Stimulated activated CD8-positive, alpha-beta memory T cell treated with anti-CD3 and anti-CD28 coated beads, Interleukin-7, amount 100 ng/mL, for 4 hours (primary cell): Measurements from ENCODE around the gene CACNA1A.

Experiments
- DNase-seq, 2 donors: peaks; one replicate each; pipeline ENCODE4 v3.0.0-alpha.2; 2020; ENCODE audit warnings: low read depth in 2 of 2

The CACNA1A gene

DNA sequence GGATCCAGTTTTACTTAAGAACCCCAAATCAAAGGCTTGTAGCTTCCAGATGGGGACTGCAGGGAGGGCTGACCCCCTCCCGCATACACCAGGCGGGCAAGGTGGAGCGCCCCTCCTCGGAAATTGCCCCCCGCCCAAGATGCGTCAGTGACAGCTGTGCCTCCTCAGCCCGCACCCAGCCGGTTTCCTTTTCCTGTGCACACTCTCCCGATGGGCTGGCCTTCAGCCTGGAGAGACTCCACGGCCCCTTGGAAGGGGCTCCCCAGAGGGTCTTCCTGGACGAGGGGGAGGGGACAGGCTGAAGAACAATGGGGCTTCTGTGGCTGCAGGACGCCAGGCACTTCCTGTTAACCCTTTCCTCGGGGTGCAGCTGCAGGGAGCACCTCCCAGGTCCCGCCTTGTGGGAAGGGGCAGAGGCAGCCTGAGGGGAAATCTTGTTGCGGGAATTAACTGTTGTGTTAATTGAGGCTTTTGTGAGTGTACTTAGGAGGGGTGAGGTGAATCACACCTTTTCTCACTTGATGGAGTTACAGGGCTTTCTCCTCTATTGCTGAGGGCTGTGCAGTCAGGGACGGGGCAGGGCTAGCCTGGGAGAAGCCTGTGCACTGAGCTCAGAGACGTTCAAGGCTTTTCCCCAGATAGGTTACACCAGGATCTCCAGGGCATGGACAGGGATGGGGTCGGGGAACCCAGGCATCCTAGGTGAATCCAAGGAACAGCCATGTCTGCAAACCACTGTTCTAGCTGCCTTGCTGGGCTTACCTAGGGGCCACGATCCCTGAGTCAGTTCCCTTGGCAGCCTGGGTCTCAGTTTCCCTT, 341.7 kb downstream of the CACNA1A start:
- DNase-seq = no peak

DNA sequence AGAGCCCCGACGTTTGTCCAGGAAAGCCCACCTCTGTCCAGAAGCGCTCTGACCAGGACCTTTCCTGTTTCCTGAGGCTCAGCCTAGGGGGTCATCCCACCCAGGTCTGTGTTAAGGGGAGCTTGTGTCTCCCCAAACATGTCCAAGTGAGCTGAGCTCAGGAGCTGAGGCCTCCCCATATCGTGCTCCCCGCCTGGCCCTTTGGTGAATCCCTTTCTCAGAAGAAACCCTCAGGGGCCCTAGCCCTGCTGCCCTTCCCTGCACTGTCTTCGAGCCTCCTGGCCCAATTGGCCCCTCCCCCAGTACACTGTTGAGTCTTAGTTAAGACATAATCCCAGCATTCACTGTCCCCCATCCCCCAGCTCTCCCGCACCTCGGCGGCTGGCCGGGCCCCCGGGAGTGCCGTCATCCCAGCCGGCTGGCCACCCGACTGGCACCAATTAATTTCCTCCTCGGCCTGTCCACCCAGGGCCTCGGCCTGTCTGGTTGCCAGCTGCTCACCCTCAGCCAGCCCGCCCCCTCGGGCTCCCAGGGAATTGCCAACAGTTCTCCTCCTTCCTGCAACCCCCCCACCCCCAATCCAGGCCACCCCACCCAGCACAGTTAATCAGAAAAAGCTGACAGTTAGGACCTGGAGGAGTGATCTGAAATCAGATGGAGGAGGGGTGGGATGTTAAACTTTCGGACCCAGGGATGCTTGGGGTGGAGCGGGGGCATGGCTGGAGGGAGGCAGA, 342.5 kb downstream of the CACNA1A start:
- DNase-seq = no peak

DNA sequence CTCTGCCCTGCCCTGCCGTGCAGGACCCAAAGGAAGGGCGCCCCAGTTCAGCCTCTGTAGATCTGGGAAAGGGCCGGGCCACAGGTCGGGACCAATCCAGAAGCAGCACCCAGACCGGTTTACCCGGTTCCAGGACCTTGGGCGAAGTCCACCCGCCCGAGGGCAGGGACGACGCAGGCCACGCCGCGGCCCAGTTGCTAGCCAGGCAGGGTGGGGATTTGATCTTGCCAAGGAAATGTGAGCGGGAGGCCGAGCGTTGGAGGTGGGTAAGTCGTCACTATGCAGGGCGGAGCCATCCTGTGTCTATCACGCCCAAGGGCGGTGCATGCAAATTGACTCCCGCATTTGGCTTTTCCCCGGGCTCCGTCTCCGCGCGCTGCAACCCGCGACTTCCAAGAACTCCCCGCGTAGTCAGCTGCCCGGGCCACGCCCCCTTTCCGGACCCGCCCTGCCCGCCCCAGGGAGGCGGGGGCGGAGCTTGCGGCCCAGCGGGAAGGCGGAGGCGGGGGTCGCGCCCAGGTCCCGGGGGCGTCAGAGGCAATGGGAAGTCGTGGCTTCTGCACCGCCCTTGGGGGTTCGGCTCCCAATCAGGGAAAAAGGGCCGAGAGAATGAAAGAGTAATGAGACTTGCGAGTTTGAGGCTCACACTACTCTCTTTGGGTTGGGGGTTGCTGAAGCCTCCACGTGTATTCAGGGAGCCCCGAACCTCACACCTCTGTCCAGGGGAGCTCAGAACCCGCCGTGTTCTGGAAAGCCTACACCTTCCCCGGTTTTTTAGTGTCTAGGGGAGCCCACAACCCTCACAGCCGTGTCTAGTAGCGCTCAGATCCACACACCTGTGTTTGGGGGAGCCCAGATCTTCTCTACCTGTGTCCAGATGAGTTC, 343.3 kb downstream of the CACNA1A start:
- DNase-seq = peak; percentile 90 to 91

DNA sequence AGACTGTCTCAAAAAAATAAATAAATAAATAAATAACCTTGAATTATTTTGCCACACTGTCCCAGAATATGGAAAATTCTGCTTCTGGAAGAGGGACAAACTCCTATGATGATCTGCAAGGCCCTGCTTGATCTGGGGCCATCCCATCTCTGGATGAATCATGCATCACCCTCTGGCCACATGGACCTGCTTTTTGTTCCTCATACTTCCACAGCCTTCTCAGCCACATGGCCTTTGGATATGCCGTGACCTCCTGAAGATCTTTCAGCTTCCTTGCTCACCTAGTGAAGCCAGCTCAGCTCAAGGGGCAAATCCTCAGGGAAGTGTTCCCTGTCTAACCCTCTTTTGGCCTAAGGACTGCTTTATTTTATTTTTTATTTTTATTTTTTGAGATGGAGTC, 345.7 kb downstream of the CACNA1A start:
- no peak for DNase-seq

DNA sequence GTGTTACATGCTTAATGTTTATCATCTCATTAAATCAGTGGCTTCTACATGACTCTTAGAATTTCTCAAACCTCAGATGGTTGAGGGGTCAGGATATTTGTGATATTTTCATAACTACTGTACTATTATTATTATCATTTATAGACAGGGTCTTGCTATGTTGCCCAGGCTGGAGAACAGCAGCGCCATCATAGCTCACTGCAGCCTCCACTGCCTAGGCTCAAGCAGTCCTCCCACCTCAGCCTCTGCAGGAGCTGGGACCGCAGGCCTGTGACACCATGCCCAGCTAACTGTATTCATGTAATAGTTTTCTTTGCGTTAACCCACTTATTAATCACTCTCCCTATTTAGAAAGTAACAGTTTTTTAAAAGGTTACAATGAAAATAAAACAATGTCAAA, 346.6 kb downstream of the CACNA1A start:
- no peak for DNase-seq
